MM.1S (cell line): ENCODE data around the gene LIMS1.

Experiments
- DNase-seq: peaks from one replicate; pipeline ENCODE4 v3.0.0-alpha.2; 2015
- H2AFZ ChIP-seq: fragments of 300-600 bp; sonication (generic); 2 replicates; pipeline ENCODE4 v1.6.0; 2016; ENCODE audit warnings: antibody characterized with exemption, low read length
- H3F3A ChIP-seq: fragments of 300-600 bp; sonication (generic); 2 replicates; pipeline ENCODE4 v1.6.1; 2016; ENCODE audit warnings: mild to moderate bottlenecking, antibody characterized with exemption, low read length, moderate library complexity, mixed read lengths; ENCODE audit not compliant: insufficient read depth
- H3K27ac ChIP-seq: fragments of 300-600 bp; sonication (generic); 2 replicates; pipeline ENCODE4 v1.5.1; 2016; ENCODE audit warnings: mild to moderate bottlenecking, low read length
- H3K27me3 ChIP-seq: fragments of 300-600 bp; sonication (generic); replicated peaks from 2 replicates; pipeline ENCODE4 v1.6.0; 2016; ENCODE audit warnings: low read length; ENCODE audit not compliant: insufficient read depth
- H3K36me3 ChIP-seq: fragments of 300-600 bp; sonication (generic); replicated peaks from 2 replicates; pipeline ENCODE4 v1.6.1; 2016; ENCODE audit warnings: mild to moderate bottlenecking, low read length, mixed read lengths; ENCODE audit not compliant: insufficient read depth
- H3K4me1 ChIP-seq: fragments of 300-600 bp; sonication (generic); 2 replicates; pipeline ENCODE4 v1.6.1; 2016; ENCODE audit warnings: low read length, mixed read lengths
- H3K4me2 ChIP-seq: fragments of 300-600 bp; sonication (generic); 2 replicates; pipeline ENCODE4 v1.6.0; 2016; ENCODE audit warnings: low read depth, low read length
- H3K4me3 ChIP-seq: fragments of 300-600 bp; sonication (generic); 2 replicates; pipeline ENCODE4 v1.5.1; 2016; ENCODE audit warnings: low read length, mixed read lengths
- H3K79me2 ChIP-seq: fragments of 300-600 bp; sonication (generic); 2 replicates; pipeline ENCODE4 v1.6.1; 2016; ENCODE audit warnings: mixed run types, low read length, mixed read lengths
- H3K9ac ChIP-seq: fragments of 300-600 bp; sonication (generic); 2 replicates; pipeline ENCODE4 v1.6.1; 2016; ENCODE audit warnings: low read length, mixed read lengths
- H3K9me2 ChIP-seq: fragments of 300-600 bp; sonication (generic); replicated peaks from 2 replicates; pipeline ENCODE4 v1.6.1; 2016; ENCODE audit warnings: mild to moderate bottlenecking, low read length, mixed read lengths; ENCODE audit not compliant: insufficient read depth
- H3K9me3 ChIP-seq: fragments of 300-600 bp; sonication (generic); replicated peaks from 2 replicates; pipeline ENCODE4 v1.6.1; 2016; ENCODE audit warnings: mild to moderate bottlenecking, low read length, mixed read lengths; ENCODE audit not compliant: insufficient read depth
- H4K20me1 ChIP-seq: fragments of 300-600 bp; sonication (generic); 2 replicates; pipeline ENCODE4 v1.6.1; 2016; ENCODE audit warnings: mild to moderate bottlenecking, low read length, moderate library complexity, mixed read lengths; ENCODE audit not compliant: insufficient read depth
- EZH2 ChIP-seq: fragments of 300-600 bp; sonication (generic); optimal IDR thresholded peaks from 2 replicates; pipeline ENCODE3; 2017; ENCODE audit warnings: low read depth, mild to moderate bottlenecking, antibody characterized with exemption, low read length, mixed read lengths
- EZH2phosphoT487 ChIP-seq: fragments of 300-600 bp; sonication (generic); IDR thresholded peaks from 2 replicates; pipeline ENCODE4 v1.6.1; 2018; ENCODE audit warnings: antibody characterized with exemption, low read length
- TF ChIP-seq, protein P1 (sequence below): fragments of 300-600 bp; sonication (generic); IDR thresholded peaks from 2 replicates; pipeline ENCODE4 v1.5.1; 2016; ENCODE audit warnings: antibody characterized with exemption, low read length, mixed read lengths

Gene LIMS1

DNA sequence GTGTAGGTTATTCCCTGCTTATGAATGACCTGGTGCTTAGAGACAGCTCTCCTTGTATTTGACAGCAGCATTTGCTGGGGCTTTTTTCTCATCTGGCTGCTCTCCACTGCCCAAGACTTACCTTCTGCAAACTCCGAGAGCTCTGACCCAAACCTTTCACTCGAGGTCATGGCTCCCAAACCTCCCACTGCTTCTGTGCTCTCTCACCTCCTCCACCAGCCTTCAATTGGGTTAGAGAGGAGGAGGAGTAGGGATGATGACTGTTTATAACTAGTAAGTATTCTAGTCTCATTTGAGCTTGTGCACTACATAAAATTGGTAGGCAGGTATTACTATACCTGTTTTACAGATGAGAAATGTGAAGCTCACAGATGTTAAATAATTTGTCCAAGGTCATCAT lies 40.1 kb downstream of the LIMS1 start:
- DNase-seq, result no peak
- Histone ChIP-seq H3K4me3 (no peak overlapping the region), H3K4me1 (no peaks in the 10 kb centered on the region), H3K27me3 (no peaks in the 10 kb centered on the region), H3K9ac (no peak overlapping the region), H3K36me3 (no peaks in the 10 kb centered on the region), H2AFZ (no peak overlapping the region), H3K4me2 (no peak overlapping the region), H3K9me3 (no peaks in the 10 kb centered on the region), H4K20me1 (no peaks in the 10 kb centered on the region; the same call in 1 of the 2 replicates), H3K9me2 (no peaks in the 10 kb centered on the region), H3K79me2 (peaks cover 88% of the 10 kb centered on the region), H3F3A (no peaks in the 10 kb centered on the region), H3K27ac (no peak overlapping the region)
- TF ChIP-seq, protein P1, sequence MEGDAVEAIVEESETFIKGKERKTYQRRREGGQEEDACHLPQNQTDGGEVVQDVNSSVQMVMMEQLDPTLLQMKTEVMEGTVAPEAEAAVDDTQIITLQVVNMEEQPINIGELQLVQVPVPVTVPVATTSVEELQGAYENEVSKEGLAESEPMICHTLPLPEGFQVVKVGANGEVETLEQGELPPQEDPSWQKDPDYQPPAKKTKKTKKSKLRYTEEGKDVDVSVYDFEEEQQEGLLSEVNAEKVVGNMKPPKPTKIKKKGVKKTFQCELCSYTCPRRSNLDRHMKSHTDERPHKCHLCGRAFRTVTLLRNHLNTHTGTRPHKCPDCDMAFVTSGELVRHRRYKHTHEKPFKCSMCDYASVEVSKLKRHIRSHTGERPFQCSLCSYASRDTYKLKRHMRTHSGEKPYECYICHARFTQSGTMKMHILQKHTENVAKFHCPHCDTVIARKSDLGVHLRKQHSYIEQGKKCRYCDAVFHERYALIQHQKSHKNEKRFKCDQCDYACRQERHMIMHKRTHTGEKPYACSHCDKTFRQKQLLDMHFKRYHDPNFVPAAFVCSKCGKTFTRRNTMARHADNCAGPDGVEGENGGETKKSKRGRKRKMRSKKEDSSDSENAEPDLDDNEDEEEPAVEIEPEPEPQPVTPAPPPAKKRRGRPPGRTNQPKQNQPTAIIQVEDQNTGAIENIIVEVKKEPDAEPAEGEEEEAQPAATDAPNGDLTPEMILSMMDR, result no peak
- TF ChIP-seq EZH2phosphoT487 (no peak), EZH2 (no peak)

DNA sequence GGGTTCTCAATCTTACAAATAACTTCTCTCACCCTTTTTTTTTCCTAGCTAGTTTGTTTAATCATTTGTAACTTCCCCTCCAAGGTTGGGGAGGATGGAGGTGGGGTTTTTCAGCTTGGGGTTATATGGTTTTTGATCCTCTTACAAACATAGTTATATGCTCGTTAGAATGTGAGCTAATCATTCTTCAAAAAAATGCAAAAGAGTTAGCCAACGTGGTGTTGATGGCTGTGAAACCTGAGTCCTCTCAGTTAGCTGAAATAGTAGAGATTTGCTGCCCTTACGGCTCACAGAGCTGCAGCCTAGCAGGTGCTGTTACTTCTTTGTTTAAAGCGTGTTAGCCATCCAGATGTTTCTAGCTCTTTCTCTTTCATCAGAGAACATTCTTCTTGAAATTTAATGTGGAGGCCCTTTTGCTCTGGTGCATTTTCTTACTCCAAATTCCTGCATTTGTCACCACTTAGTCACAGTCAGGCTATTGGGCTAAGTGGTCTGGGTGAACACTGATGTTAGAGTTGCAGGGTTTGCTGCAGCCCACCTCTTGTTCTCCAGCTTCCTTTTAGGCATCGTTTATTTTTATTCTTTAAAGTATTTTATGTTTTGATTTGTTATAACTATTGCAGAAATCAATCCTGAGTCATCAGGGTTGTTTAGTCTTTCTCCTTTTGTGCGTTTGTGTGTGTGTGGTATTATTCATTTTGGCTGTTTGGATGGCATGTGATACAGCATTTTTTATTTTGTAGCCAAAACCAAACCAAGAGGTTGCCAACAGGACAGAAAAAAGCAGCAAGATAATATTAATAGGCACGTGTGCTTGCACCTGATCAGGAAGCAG lies 41.1 kb downstream of the LIMS1 start:
- H3K4me3 ChIP-seq, result no peak overlapping the region
- H3K9ac ChIP-seq, result no peak overlapping the region
- no peaks in the 10 kb centered on the region for H3K4me1 ChIP-seq
- H3K79me2 ChIP-seq, result peaks cover 88% of the 10 kb centered on the region
- no peaks in the 10 kb centered on the region for H3F3A ChIP-seq
- H2AFZ ChIP-seq, result no peak overlapping the region
- no peaks in the 10 kb centered on the region for H3K27me3 ChIP-seq
- no peaks in the 10 kb centered on the region for H3K9me2 ChIP-seq
- TF ChIP-seq EZH2phosphoT487 (no peak), EZH2 (no peak)
- TF ChIP-seq, protein P1, result no peak
- H3K36me3 ChIP-seq, result no peaks in the 10 kb centered on the region
- no peak overlapping the region for H3K4me2 ChIP-seq
- H4K20me1 ChIP-seq, result no peaks in the 10 kb centered on the region
- H3K27ac ChIP-seq, result no peak overlapping the region
- no peak for DNase-seq
- H3K9me3 ChIP-seq, result no peaks in the 10 kb centered on the region

- H3K4me2 ChIP-seq, result no peak overlapping the region
- H3K27me3 ChIP-seq, result no peaks in the 10 kb centered on the region
- no peaks in the 10 kb centered on the region for H3K9me3 ChIP-seq
- no peak overlapping the region for H2AFZ ChIP-seq
- H3K79me2 ChIP-seq, result peaks cover 85% of the 10 kb centered on the region
- no peak overlapping the region for H3K27ac ChIP-seq
- DNase-seq, result no peak
- H3K36me3 ChIP-seq, result no peaks in the 10 kb centered on the region
- no peaks in the 10 kb centered on the region for H3K4me1 ChIP-seq
- no peak overlapping the region for H3K4me3 ChIP-seq
- no peaks in the 10 kb centered on the region for H4K20me1 ChIP-seq
- H3K9me2 ChIP-seq, result no peaks in the 10 kb centered on the region
- H3F3A ChIP-seq, result no peaks in the 10 kb centered on the region; the same call in 1 of the 2 replicates
- H3K9ac ChIP-seq, result no peak overlapping the region
- TF ChIP-seq, protein P1, result no peak
- no peak for TF ChIP-seq EZH2
- no peak for TF ChIP-seq EZH2phosphoT487
Observed at GRCh38 chr2:108577099-108577498, 42.8 kb downstream of the LIMS1 start.
